T47D (cell line): ENCODE results near the gene BLM.

Source experiments
- DNase-seq, 2 experiments: peaks; one replicate each; pipeline versions ENCODE4 v3.0.0 to v3.0.0-alpha.2; 2011 to 2012; ENCODE audit warnings: low read depth in 1 of 2, low spot score in 1 of 2
- JUND ChIP-seq: IDR thresholded peaks from 2 replicates; pipeline ENCODE4 v1.6.1; 2012; ENCODE audit warnings: low read depth
- in situ Hi-C: cut with HindIII; loops from 2 replicates; pipeline ENCODE4 v1.10.0; 2016; ENCODE audit warnings: low sequenced_read_pairs, low pct_unique_long_range_greater_than_20kb

The BLM gene

GRCh38 chr15:90760661-90761232, 43.6 kb downstream of the BLM start:
- TF ChIP-seq JUND = no peak
- DNase-seq = no peak
- in situ Hi-C loops = no loop called here

GRCh38 chr15:90761629-90762028, 44.5 kb downstream of the BLM start:
- TF ChIP-seq JUND = no peak

DNA sequence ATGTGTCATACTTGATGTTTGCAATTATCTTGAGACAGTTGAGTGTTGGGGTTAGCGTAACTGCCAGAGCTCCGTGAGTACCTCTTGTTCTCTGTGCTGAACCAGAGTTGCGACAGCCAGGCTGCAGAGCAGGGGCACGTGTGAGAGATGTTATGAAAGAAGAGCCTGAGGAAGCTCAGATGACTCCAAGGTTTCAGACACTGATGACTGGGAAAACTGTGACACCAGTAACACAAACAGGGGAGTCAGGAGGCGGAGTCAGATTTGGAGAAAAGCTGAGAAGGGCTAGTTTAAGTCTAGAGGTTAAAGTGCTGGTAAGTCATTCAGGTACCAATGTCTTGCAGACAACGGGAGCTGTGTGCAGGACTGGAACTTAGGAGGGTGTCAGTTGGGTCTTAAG, 45.0 kb downstream of the BLM start:
- in situ Hi-C loops = no loop called here
- TF ChIP-seq JUND = no peak
- DNase-seq = no peak

More at GRCh38 chr15:90761629-90762028, 44.5 kb downstream of the BLM start:
- in situ Hi-C loops = no loop called here
- no peak for DNase-seq

DNA sequence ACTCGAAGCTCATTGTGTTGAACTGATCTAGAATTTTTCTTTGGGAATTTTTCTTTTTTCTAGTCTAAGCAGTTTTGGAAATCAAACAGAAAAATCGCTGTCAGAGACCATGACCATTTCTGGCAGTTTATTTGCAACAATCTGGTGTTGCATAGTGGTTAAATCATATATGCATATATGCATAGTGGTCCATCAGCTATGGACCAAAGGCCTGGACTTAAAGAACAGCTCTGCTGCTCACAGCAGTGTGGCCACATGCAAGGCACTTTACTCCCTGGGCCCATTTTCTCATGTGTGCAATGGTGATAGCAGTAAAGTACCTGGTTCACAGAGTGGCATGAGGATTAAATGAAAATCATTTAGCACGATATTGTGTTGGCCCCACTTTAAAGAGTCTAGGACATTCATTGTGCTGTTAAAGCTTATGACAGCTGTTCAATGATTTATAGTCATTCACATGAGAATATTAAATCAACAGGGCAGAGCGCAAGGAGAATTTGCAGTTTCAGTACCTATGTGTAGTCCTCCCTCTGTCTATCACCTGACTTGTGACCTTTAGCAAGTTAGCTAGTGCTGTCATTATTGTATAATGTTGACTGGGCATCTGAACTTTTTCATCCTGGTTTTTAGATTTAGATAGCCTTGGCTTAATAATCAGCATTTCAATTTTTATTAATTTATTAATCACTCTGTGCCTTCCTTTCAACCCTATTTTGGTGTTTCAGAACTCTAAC, 46.4 kb downstream of the BLM start:
- in situ Hi-C loops = no loop called here
- no peak for DNase-seq
- TF ChIP-seq JUND = no peak

DNA sequence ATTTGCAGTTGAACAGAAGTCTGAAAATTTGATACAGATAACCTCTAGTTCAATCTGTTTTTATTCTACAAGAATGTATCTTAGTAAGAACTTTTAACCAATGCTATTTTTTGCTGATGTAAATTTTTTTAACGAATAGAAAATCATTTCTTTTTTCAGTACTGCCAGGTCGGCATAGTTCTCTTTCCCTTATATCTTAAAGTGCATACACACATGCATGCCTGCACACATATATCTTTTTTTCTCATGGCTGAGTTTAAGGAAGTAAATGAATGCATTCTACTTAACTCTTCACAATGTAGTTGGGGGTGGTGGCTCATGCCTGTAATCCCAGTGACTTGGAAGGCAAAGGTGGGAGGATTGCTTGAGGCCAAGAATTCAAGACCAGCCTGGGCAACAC, 48.4 kb downstream of the BLM start:
- no peak for DNase-seq
- no peak for TF ChIP-seq JUND
- in situ Hi-C loops = no loop called here

DNA sequence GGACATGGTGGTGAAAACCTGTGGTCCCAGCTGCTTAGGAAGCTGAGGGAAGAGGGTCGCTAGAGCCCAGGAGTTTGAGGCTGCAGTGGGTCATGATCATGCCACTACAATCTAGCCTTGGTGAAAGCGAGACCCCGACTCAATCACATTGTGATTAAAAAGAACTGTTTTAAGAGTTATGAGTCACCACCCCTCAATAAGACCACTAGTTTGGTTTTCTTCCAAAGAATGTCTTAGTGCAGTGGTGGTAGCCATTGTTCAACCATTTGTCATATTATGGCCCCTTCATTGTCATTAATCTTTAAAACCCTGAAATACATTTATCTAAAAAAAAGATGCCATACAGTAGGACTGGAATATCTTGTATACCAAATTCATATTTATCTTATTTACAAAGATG, 48.8 kb downstream of the BLM start:
- TF ChIP-seq JUND = no peak
- no peak for DNase-seq
- in situ Hi-C loops = no loop called here

DNA sequence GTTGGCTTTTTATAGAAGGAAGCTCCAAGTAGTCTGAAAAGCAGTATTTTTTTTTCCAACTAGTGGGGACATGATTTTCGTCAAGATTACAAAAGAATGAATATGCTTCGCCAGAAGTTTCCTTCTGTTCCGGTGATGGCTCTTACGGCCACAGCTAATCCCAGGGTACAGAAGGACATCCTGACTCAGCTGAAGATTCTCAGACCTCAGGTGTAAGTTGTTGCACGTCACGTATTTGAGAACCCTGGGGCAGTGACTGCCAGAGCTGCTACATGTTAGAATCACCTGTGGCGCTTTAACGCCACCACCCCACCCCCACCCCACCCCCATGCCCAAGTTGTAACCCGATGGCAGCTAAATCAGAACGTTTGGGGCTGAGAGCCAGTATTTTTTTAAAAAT, 52.2 kb downstream of the BLM start:
- DNase-seq = no peak
- no peak for TF ChIP-seq JUND
- in situ Hi-C loops = no loop called here

DNA sequence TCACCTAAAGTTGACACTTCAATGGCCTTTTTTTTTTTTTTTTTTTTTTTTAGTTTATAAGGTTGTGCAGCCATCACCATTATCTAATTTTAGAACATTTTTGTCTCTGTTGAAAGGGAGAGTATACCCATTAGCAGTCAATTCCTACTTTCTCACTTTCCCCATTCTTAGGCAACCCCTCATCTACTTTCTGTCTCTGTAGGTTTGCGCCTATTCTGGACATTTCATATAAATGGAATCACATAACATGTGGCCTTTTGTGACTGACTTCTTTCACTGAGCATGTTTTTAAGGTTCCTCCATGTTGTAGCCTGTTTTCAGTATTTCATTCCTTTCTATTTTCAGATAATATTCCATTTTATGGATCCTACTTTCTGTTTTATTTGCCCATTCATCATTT, 56.3 kb downstream of the BLM start:
- DNase-seq = no peak
- in situ Hi-C loops = no loop called here

GRCh38 chr15:90774731-90775514, 57.8 kb downstream of the BLM start:
- no peak for TF ChIP-seq JUND
- in situ Hi-C loops = no loop called here
- DNase-seq = peak in 1 of 2 experiments; percentile 4

More for the DNA sequence above, 56.3 kb downstream of the BLM start:
- TF ChIP-seq JUND = no peak

- DNase-seq = no peak
- in situ Hi-C loops = no loop called here
- TF ChIP-seq JUND = no peak
These were observed 63.8 kb downstream of the BLM start for GRCh38 chr15:90780916-90781315.

DNA sequence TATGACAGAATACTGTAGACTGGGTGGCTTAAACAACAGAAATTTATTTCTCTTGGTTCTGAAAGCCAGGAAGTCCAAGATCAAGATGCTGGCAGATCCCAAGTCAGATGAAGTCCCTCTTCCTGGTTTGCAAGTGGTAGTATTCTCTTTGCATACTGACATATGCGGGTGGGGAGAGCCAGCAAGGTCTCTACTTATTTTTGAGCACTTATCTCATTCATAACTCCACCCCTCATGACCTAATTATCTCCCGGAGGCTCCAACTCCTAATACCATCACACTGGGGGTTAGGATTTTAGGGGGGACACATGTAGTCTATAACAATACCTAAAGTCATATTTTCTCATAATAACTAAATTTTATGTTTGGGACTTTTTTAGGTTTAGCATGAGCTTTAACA, 65.3 kb downstream of the BLM start:
- in situ Hi-C loops = no loop called here
- no peak for DNase-seq
- no peak for TF ChIP-seq JUND

GRCh38 chr15:90787881-90788280, 70.7 kb downstream of the BLM start:
- in situ Hi-C loops = no loop called here
- no peak for DNase-seq
- no peak for TF ChIP-seq JUND

GRCh38 chr15:90789462-90789861, 72.3 kb downstream of the BLM start:
- TF ChIP-seq JUND = no peak
- no peak for DNase-seq
- in situ Hi-C loops = no loop called here
